SK-N-SH treated with all-trans-retinoic acid at 6 μM for 48 hours (cell line): ENCODE results near the gene CDK4.

ENCODE experiments used
- ATAC-seq: fragments of 200-7000 bp; cut with Tn5 transposase; 3 replicates; pipeline ENCODE4 v1.9.1; 2020; ENCODE audit warnings: mild to moderate bottlenecking, moderate library complexity
- ARNTL ChIP-seq: fragments of 450-650 bp; formaldehyde crosslinking; IDR thresholded peaks from 2 replicates; pipeline ENCODE4 v1.5.0; 2020; ENCODE audit warnings: low read depth, mild to moderate bottlenecking, moderate library complexity, borderline replicate concordance
- BACH2 ChIP-seq: fragments of 250-450 bp; sonication (Bioruptor Pico); IDR thresholded peaks from 2 replicates; pipeline ENCODE4 v1.9.0; 2021; ENCODE audit warnings: mild to moderate bottlenecking, borderline replicate concordance
- ESRRG ChIP-seq: fragments of 250-450 bp; sonication (Bioruptor Pico); IDR thresholded peaks from 2 replicates; pipeline ENCODE4 v1.6.1; 2021; ENCODE audit warnings: mild to moderate bottlenecking
- GLIS3 ChIP-seq: fragments of 250-450 bp; sonication (Bioruptor Pico); IDR thresholded peaks from 2 replicates; pipeline ENCODE4 v1.5.0; 2020; ENCODE audit warnings: mild to moderate bottlenecking, moderate library complexity
- OSR1 ChIP-seq: fragments of 250-450 bp; sonication (Bioruptor Pico); IDR thresholded peaks from 2 replicates; pipeline ENCODE4 v1.8.0; 2022; ENCODE audit warnings: moderate library complexity, mild to moderate bottlenecking, inconsistent platforms
- PPARA ChIP-seq: fragments of 250-450 bp; sonication (Bioruptor Pico); IDR thresholded peaks from 2 replicates; pipeline ENCODE4 v1.5.0; 2020; ENCODE audit warnings: mild to moderate bottlenecking, borderline replicate concordance
- RARB ChIP-seq: fragments of 250-450 bp; sonication (Bioruptor Pico); IDR thresholded peaks from 2 replicates; pipeline ENCODE4 v1.8.0; 2021; ENCODE audit warnings: mild to moderate bottlenecking, moderate library complexity
- TCF4 ChIP-seq: fragments of 250-450 bp; sonication (Bioruptor Pico); IDR thresholded peaks from 2 replicates; pipeline ENCODE4 v1.8.0; 2021; ENCODE audit warnings: mild to moderate bottlenecking, moderate library complexity, borderline replicate concordance
- TOX ChIP-seq: fragments of 250-450 bp; sonication (Bioruptor Pico); IDR thresholded peaks from 2 replicates; pipeline ENCODE4 v1.8.0; 2021; ENCODE audit warnings: mild to moderate bottlenecking, moderate library complexity, borderline replicate concordance
- ZC3H10 ChIP-seq: fragments of 250-450 bp; sonication (Bioruptor Pico); IDR thresholded peaks from 2 replicates; pipeline ENCODE4 v1.5.1; 2021; ENCODE audit warnings: mild to moderate bottlenecking, moderate library complexity
- ZFP3 ChIP-seq: fragments of 250-450 bp; sonication (Bioruptor Pico); IDR thresholded peaks from 2 replicates; pipeline ENCODE4 v1.5.0; 2020; ENCODE audit warnings: mild to moderate bottlenecking, moderate library complexity
- ZFP30 ChIP-seq: fragments of 450-650 bp; formaldehyde crosslinking; IDR thresholded peaks from 2 replicates; pipeline ENCODE4 v1.5.0; 2022; ENCODE audit warnings: mild to moderate bottlenecking, moderate library complexity
- ZNF565 ChIP-seq: fragments of 450-650 bp; formaldehyde crosslinking; conservative IDR thresholded peaks from 2 replicates; pipeline ENCODE4 v1.5.0; 2020; ENCODE audit warnings: low read depth, mild to moderate bottlenecking, moderate library complexity
- ZNF70 ChIP-seq: fragments of 450-650 bp; formaldehyde crosslinking; IDR thresholded peaks from 2 replicates; pipeline ENCODE4 v1.5.0; 2020; ENCODE audit warnings: mild to moderate bottlenecking, moderate library complexity
- ZNF8 ChIP-seq: fragments of 450-650 bp; formaldehyde crosslinking; IDR thresholded peaks from 2 replicates; pipeline ENCODE4 v1.5.0; 2020; ENCODE audit warnings: mild to moderate bottlenecking, moderate library complexity
- TF ChIP-seq, protein P1 (sequence below): fragments of 250-450 bp; sonication (Bioruptor Pico); IDR thresholded peaks from 2 replicates; pipeline ENCODE4 v1.5.1; 2020; ENCODE audit warnings: low read depth, mild to moderate bottlenecking, moderate library complexity
- TF ChIP-seq, protein P2 (sequence below): fragments of 250-450 bp; sonication (Bioruptor Pico); IDR thresholded peaks from 2 replicates; pipeline ENCODE4 v1.5.0; 2020; ENCODE audit warnings: mild to moderate bottlenecking, moderate library complexity
- TF ChIP-seq, protein P3 (sequence below): fragments of 250-450 bp; sonication (Bioruptor Pico); IDR thresholded peaks from 2 replicates; pipeline ENCODE4 v1.5.1; 2021; ENCODE audit warnings: mild to moderate bottlenecking, moderate library complexity
- TF ChIP-seq, protein P4 (sequence below): fragments of 250-450 bp; sonication (Bioruptor Pico); IDR thresholded peaks from 2 replicates; pipeline ENCODE4 v1.8.0; 2020; ENCODE audit warnings: mild to moderate bottlenecking, moderate library complexity, borderline replicate concordance

Gene CDK4

DNA sequence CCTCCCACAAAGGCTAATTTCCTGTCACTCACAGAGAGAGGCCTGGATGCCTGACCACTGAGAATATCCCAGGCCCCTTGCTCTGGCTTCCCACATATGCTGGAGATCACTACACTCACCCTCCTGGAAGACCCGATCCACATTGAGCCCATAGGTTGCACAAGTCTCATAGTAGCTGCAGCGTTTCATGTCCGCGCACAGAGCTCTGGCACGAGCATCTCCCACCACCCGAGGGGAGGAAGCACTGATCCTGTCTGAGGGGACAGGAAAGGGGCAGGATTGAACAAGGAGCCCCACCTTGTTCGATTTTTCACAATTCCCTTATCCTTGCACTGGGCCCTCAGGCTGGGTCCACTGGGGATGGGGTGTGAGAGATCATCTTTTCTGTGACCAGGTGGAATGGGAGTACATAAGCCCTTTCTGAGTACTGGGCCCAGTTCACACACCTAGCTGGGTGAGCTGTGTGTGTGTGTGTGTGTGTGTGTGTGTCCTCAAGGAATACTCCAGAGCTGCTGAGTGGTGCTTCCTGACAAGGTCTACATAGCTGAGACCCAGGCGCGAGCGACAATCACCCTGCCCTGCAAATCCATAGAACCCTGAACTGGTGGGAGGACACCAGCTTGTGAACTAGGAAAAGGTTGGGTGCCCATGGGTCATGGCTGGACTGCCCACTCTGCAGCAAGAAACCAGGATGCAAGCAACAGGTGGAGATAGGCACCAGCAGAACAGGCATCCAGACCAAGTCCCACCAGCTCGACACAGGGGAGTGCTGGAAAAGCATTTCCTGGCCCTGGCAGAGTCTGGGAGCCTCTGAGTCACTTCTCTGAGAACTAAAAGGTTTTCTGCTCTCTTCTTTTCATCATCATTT, 19.1 kb downstream of the CDK4 start:
- no peak for ATAC-seq
- TF ChIP-seq TCF4 (CRISPR knock-in tag) (no peak), TOX (no peak), ESRRG (CRISPR knock-in tag) (no peak), ZFP30 (CRISPR knock-in tag) (no peak), RARB (CRISPR knock-in tag) (no peak), BACH2 (CRISPR knock-in tag) (no peak), ZNF8 (CRISPR knock-in tag) (no peak), ZFP3 (CRISPR knock-in tag) (no peak), PPARA (no peak), ZNF565 (CRISPR knock-in tag) (no peak), ZNF70 (CRISPR knock-in tag) (no peak)
- TF ChIP-seq, protein P1, sequence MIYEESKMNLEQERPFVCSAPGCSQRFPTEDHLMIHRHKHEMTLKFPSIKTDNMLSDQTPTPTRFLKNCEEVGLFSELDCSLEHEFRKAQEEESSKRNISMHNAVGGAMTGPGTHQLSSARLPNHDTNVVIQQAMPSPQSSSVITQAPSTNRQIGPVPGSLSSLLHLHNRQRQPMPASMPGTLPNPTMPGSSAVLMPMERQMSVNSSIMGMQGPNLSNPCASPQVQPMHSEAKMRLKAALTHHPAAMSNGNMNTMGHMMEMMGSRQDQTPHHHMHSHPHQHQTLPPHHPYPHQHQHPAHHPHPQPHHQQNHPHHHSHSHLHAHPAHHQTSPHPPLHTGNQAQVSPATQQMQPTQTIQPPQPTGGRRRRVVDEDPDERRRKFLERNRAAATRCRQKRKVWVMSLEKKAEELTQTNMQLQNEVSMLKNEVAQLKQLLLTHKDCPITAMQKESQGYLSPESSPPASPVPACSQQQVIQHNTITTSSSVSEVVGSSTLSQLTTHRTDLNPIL (CRISPR knock-in tag), result no peak
- TF ChIP-seq, protein P2, sequence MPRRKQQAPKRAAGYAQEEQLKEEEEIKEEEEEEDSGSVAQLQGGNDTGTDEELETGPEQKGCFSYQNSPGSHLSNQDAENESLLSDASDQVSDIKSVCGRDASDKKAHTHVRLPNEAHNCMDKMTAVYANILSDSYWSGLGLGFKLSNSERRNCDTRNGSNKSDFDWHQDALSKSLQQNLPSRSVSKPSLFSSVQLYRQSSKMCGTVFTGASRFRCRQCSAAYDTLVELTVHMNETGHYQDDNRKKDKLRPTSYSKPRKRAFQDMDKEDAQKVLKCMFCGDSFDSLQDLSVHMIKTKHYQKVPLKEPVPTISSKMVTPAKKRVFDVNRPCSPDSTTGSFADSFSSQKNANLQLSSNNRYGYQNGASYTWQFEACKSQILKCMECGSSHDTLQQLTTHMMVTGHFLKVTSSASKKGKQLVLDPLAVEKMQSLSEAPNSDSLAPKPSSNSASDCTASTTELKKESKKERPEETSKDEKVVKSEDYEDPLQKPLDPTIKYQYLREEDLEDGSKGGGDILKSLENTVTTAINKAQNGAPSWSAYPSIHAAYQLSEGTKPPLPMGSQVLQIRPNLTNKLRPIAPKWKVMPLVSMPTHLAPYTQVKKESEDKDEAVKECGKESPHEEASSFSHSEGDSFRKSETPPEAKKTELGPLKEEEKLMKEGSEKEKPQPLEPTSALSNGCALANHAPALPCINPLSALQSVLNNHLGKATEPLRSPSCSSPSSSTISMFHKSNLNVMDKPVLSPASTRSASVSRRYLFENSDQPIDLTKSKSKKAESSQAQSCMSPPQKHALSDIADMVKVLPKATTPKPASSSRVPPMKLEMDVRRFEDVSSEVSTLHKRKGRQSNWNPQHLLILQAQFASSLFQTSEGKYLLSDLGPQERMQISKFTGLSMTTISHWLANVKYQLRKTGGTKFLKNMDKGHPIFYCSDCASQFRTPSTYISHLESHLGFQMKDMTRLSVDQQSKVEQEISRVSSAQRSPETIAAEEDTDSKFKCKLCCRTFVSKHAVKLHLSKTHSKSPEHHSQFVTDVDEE (CRISPR knock-in tag), result no peak

DNA sequence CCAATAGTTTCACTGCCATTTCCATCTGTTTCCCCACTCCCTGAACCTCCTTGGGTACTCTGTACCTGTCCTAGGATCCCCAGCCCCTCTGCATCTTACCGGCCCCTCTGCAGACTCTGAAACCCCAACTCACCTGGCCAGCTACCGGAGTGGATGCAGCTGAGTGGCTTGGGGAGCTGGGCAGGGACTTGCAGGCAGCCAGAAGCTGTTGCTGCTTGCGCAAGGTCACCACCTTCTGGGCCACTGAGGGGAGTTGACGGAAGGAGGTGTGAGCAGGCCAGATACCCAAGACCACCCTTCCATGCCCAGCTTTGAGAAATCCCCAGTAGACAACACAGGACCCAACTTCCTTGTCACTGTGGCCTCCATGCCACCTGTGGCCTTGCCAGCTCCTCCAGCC, 19.8 kb downstream of the CDK4 start:
- TF ChIP-seq ARNTL (CRISPR knock-in tag), result no peak
- TF ChIP-seq RARB (CRISPR knock-in tag), result no peak
- TF ChIP-seq ZFP30 (CRISPR knock-in tag), result no peak
- TF ChIP-seq ZC3H10, result no peak
- TF ChIP-seq ZNF565 (CRISPR knock-in tag), result no peak
- no peak for TF ChIP-seq BACH2 (CRISPR knock-in tag)
- TF ChIP-seq OSR1 (CRISPR knock-in tag), result no peak
- TF ChIP-seq, all 23 proteins: peak for 0
- no peak for ATAC-seq

DNA sequence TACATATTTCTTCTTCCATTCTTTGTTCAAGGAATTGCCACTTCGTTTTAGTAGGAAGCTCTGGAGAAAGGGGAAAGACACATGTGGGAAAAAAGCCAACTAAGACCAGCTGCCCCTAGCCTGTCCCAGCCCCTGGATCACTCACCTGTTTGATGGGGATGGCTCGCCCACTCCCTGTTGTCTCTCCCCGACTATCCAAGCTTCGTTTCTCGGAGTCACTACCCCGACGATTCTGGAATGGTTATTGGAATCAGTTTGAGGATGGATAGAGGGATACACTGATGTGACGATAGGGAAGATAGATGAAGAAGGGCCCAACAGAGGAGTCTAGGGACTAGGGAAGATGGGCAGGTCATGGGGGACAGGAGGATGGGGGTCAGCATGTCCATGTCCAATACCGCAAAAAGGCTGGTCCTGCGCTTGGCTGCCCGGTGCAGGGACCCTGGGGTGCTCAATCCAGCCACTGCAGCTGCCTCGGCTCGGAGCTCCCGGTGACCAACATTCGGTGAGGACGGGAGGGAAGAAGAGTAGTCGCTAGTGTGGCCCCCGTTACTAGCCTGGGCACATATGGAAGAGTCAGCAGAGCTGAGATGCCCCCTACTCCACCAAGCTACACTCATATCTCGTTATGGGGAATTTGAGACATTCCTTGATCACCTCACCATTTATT, 20.6 kb downstream of the CDK4 start:
- no peak for TF ChIP-seq PPARA
- TF ChIP-seq ZFP30 (CRISPR knock-in tag), result no peak
- TF ChIP-seq, protein P1 (CRISPR knock-in tag), result no peak
- TF ChIP-seq, protein P2 (CRISPR knock-in tag), result no peak
- no peak for TF ChIP-seq BACH2 (CRISPR knock-in tag)
- TF ChIP-seq ESRRG (CRISPR knock-in tag), result no peak
- no peak for TF ChIP-seq GLIS3 (CRISPR knock-in tag)
- TF ChIP-seq ARNTL (CRISPR knock-in tag), result no peak
- no peak for TF ChIP-seq TOX
- TF ChIP-seq ZNF70 (CRISPR knock-in tag), result no peak
- no peak for TF ChIP-seq OSR1 (CRISPR knock-in tag)
- TF ChIP-seq ZNF565 (CRISPR knock-in tag), result no peak
- no peak for TF ChIP-seq ZC3H10
- no peak for TF ChIP-seq TCF4 (CRISPR knock-in tag)
- TF ChIP-seq, protein P3, sequence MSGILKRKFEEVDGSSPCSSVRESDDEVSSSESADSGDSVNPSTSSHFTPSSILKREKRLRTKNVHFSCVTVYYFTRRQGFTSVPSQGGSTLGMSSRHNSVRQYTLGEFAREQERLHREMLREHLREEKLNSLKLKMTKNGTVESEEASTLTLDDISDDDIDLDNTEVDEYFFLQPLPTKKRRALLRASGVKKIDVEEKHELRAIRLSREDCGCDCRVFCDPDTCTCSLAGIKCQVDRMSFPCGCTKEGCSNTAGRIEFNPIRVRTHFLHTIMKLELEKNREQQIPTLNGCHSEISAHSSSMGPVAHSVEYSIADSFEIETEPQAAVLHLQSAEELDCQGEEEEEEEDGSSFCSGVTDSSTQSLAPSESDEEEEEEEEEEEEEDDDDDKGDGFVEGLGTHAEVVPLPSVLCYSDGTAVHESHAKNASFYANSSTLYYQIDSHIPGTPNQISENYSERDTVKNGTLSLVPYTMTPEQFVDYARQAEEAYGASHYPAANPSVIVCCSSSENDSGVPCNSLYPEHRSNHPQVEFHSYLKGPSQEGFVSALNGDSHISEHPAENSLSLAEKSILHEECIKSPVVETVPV (CRISPR knock-in tag), result no peak
- TF ChIP-seq, protein P4, sequence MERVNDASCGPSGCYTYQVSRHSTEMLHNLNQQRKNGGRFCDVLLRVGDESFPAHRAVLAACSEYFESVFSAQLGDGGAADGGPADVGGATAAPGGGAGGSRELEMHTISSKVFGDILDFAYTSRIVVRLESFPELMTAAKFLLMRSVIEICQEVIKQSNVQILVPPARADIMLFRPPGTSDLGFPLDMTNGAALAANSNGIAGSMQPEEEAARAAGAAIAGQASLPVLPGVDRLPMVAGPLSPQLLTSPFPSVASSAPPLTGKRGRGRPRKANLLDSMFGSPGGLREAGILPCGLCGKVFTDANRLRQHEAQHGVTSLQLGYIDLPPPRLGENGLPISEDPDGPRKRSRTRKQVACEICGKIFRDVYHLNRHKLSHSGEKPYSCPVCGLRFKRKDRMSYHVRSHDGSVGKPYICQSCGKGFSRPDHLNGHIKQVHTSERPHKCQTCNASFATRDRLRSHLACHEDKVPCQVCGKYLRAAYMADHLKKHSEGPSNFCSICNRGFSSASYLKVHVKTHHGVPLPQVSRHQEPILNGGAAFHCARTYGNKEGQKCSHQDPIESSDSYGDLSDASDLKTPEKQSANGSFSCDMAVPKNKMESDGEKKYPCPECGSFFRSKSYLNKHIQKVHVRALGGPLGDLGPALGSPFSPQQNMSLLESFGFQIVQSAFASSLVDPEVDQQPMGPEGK (CRISPR knock-in tag), result no peak
- no peak for ATAC-seq
